Inflammatory macrophage (primary cell): ENCODE data around the gene LINGO1.

Source experiments
- DNase-seq, 2 donors: peaks; one replicate each; pipeline ENCODE4 v3.0.0-alpha.2; 2020 to 2022
- total RNA-seq, 18 experiments: gene quantifications; one replicate each; lab custom pipeline; 2026; ENCODE audit warnings: mixed read lengths in 6 of 18, inconsistent platforms in 2 of 18; lab: John Stamatoyannopoulos, UW

The LINGO1 gene, protein sequence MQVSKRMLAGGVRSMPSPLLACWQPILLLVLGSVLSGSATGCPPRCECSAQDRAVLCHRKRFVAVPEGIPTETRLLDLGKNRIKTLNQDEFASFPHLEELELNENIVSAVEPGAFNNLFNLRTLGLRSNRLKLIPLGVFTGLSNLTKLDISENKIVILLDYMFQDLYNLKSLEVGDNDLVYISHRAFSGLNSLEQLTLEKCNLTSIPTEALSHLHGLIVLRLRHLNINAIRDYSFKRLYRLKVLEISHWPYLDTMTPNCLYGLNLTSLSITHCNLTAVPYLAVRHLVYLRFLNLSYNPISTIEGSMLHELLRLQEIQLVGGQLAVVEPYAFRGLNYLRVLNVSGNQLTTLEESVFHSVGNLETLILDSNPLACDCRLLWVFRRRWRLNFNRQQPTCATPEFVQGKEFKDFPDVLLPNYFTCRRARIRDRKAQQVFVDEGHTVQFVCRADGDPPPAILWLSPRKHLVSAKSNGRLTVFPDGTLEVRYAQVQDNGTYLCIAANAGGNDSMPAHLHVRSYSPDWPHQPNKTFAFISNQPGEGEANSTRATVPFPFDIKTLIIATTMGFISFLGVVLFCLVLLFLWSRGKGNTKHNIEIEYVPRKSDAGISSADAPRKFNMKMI
- 0 to 3.6 (median 0.22) reads per million in 18 experiments for total RNA-seq

DNA sequence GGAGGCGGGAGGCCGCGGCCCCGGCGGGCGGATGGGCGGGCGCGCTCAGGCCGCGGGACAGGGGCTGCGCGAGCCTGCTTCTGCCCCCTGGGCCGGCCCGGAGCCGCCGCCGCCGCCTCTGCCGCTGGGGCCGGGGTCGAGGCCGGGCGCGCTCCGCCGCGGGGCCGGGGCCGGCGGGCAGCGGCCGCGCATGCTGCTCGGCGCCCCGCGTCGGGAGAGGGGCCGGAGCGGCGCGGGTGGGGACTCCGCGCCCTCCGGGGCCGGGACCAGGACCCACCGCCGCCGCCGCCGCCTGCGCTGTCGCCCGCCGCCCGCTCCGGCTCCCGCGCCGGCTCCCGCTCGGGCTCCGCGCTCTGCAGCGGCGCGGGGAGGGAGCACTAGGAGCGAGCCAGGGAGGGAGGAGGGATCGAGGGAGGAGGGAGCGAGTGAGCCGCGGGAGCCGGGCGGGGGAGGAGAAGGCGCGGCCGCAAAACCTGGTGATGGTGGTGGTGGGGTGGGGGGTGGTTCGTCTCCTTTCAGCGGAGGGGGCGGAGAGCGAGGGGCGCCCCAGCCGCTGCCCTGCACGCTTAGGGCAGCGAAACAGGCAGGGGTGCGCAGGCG, at the start of gene LINGO1:
LINGO1 (minus strand) TSS at position 379 of the 600 bp plus-strand sequence. CDS start 597 bp downstream, outside the sequence.
- DNase-seq: no peak

DNA sequence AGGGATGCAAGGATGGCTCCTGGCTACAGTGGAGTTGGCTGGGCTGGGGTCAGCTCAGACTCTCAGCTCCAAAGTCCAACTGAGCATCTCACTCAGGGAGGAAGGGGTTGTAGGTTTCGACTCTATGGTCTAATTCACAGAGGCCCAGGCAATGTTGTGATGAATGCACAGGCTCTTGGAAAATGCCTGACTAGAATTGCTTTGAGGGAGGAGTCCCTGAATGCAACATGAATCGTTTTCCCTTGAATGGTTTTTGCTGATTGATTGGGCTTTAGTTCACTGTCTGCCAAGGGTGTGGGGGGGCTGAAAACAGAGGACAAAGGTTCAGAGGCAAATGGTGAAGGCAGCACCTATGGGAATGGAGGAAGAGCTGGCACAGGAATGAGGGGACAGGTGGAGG, 48.6 kb upstream of the LINGO1 start:
- DNase-seq: no peak

DNA sequence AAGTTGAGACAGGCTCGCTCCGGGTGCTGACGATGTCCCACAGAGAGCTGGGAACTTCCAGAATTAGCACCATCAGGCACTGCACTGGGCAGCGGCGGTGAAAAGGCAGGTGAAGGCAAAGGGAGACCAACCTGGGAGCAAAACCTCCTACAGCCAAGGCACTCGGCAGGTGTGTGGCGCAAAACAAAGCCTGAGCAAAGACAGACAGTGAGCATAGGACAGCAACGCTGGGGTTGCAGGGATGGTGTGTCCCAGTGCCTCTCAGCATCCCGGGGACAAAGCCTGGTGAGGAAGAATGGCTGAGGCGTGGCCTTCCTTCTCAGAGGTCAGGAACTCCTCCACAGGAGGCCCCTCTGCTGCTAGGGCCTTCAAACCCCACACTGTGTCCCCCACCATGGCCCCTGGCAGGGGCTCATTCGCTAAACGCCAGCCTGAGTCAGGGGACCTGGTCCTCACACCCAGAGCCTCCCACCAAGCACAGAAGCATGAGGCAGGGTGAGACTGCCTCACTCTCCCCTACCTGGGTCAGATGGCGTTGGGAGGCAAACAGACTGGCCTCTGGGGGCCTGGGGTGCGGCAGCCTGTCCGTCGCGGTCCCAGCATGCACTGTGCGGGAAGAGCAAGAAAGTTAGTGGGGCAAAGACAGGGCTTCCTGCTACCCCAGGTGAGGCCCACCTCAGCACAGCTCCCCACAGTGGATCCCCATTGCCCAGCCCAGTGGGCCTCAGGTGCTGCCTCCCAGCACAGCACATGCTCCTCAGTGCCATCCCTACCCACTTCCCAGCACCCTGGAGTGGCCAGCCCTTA, 44.1 kb upstream of the LINGO1 start:
- DNase-seq: no peak

DNA sequence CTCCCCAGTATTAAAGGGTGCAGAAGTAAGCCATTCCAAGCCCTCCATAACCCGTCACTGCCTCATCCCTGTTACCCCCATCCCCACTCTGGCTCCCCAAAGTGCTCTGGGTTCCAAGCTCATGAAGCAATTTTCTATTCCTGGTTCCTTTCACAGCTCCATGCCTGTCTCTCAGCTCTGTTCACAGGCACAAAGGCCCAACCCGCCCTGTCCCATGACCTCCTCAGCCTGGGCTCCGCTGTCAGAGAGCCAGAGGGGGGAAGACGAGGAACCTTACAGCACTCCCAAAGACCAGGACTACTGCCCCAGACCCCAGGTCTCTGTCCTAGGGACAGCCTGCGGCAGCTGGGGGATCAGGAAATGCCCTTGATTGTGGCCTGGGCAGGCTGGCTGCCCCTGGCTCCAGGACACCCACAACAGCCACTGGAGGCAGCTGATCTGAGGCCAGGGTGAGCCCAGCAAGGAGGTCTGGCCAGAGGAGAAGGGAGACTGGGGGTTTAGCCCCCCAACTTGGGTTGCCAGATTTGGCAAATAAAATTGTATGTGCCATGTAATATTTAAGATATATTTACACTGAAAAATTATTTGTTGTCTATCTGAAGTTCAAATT, 43.2 kb upstream of the LINGO1 start:
- no peak for DNase-seq

DNA sequence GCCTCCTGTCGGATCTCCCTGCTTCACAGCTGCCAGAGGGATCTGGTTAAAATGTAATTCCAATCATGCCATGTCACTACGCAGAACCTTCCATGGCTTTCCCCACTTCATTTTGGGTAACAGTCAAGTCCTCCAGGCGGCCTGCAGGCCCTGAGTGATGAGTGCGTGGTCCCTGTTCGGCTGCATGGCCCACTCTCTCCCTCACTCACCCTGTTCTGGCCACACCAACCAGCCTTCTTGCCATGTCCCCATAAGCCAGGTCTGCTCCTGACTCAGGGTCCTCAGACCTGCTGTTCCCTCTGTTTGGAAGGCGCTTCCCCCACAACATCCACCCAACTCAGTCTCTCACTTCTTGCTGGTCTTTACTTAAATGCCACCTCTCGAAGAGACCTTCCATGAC, 41.6 kb upstream of the LINGO1 start:
- no peak for DNase-seq

DNA sequence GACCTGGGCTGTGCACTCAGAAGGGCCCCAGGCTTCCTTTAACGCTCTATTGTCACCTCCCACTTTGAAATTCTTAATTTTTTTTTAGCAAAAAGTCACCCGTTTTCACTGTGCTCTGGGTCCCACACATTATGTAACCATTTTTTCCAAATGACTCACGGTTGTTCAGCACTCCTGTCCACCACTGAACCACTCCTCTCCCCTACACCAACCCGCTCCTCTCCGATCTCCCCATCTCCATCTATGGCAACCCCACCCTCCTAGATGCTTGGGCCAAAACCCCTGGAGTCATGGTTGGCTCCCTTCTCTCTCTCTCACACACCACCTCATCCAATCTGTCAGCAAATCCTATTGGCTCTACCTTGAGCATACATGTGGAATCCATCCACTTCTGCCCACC, 41.2 kb upstream of the LINGO1 start:
- DNase-seq: no peak

DNA sequence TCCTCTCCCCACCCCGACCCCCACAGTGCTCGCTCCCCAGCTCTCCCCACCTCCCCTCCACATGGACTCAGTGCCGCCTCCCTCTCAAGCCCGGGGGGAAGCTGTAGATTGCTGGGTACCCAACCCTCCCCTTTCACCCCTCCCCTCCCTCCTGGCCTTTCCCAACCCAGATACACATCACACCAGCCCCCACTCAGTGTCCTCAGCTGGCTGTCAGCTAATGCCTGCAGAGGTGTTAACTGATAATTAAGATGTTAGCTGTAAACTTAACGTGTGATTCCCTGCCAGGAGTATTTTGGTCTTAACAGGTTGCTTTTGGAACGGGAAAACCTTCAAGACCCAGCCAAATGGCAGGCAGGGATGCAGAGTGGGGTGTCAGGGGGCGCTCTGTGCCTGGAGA, 39.4 kb upstream of the LINGO1 start:
- no peak for DNase-seq

DNA sequence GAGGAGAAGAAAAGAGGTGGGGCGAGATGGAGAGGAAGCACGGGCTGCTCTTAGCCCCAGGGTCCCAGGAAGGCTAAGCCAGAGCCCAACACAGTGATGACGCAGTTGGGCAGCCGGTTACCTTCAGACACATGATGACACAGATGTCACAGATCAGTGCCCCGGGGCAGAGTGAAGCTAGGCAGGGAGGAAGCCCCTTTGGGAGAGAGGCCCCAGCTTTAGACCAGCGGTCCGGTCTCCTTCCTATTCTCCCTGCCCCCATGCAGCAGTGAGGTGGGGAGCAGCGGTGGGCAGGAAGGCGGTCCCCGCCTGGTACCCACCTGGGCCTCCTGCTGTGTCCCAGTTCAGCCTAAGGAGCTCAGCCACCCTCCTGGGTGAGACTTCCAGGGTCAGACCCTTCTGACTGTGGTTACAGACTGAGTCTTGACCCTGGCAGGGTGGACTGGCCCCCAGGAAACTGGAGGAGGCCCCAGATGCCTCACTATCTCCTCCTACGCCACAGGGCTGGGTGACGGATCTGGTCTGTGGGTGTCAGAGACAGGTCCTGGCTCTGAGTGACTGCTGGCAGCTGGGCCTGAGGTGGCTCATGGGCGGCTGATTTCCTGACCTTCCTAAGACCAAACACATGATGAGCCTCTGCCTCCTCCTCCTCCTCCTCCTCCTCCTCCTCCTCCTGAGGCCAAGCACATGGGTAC, 38.8 kb upstream of the LINGO1 start:
- no peak for DNase-seq

DNA sequence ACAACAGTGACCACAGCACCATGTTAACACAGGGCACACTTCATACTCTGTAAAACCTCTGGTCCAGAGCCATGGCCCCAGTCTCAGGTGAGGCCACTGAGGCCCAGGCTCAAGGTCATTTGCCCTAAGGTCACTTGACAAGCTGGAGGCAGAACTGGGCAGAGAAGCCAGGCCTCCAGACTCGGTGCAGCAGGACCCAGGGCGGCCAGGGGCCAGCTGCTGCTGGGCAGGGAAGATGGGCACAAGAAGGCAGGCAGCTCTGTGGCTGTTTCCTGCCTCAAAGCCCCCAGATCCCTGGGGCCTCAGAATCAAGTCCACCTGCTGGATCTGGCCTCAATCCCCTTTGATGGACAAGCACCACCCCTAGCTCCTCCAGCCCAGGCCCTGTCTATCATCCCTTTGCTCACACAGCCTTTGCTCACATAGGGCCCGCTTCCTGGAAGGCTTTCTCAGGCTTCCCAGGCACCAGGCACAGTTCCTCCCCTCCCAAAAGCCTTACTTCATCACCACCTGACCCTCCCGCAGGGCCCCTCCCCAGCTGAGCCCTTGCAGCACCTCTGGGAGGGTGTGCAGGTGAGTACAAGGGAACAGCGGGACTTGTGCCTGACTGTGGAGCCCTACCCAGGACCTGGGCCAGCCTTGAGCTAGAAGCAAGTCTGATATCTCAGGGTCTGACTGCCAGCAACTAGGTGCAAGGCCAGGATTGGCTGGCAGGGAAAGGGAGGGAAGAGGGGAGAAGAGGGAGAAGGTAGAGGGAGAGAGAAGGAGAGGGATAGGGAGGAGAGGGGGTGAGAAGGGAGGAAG, 38.0 kb upstream of the LINGO1 start:
- no peak for DNase-seq

DNA sequence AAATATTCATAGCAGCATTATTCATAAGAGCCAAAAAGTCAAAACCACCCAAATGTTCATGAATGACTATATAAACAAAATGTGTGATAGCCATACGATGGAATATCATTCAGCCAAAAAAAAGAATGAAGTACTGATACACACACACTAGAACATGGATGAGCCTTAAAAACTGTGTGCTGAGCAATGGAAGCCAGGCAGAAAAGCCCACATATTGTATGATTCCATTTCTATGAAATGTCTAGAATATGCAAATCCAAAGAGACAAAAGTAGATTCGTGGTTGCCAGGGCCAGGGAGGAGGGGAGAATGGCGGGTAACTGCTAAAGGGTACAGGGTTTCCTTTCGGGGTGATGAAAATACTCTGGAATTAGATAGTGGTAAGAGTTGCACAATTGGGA, 37.2 kb upstream of the LINGO1 start:
- no peak for DNase-seq

DNA sequence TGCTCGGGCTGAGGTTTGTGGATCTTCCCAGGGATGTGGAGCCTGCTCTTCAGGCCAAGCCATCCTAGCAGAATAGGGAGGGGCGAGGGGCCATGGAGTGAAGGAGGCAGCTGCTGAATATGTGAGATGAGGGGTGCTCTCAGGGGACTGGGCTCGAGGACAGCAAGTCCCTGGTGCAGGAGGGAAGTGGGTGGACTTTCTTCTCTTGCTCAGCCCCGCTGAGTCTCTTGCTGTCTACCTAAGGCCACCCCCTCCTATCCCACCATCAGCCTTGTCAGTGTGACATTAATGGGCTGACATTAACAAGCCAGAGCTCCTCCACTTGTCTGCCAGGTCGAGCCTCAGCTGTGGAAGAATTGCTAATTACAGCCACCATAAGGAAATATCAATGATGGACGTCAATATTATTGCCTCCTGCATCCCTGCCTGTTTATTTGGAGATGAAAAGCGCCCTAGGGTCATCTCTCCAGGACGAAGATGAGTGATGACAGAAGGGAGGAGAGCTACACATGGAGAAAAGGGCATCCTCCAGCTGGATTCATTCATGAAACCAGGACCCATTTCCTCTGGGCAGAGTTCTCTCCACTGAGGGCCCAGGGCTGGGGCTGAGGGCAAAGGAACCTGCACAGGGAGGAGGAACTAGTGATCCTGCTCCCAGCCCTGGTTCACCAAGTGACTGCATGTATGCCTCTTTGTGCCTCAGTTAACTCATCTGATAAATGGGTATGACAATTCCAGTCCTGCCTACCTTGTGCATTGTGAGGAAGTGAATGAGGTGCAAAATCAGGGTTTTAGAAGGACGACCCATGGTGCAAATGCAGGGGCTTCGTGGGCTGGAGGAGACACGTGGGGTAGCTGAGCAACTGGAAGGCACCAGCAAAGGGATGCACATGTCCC, 34.9 kb upstream of the LINGO1 start:
- no peak for DNase-seq

DNA sequence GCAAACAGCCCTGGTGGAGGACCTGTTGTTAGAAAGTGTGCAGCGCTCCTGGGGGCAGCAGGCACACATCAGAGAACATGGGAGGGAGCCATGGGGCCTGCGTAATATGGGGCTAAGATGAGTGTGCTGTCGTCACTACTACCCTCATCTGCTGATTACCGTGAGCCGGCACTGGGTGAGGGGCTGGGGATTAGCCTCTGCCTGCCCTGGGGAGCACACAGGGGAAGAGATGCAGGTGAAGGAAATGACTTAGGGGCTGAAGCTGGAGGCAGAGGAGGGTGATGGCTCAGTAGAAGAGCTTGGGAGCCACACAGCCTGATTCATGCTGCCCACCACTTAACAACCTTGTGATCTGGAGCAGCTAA, 33.6 kb upstream of the LINGO1 start:
- DNase-seq: no peak

DNA sequence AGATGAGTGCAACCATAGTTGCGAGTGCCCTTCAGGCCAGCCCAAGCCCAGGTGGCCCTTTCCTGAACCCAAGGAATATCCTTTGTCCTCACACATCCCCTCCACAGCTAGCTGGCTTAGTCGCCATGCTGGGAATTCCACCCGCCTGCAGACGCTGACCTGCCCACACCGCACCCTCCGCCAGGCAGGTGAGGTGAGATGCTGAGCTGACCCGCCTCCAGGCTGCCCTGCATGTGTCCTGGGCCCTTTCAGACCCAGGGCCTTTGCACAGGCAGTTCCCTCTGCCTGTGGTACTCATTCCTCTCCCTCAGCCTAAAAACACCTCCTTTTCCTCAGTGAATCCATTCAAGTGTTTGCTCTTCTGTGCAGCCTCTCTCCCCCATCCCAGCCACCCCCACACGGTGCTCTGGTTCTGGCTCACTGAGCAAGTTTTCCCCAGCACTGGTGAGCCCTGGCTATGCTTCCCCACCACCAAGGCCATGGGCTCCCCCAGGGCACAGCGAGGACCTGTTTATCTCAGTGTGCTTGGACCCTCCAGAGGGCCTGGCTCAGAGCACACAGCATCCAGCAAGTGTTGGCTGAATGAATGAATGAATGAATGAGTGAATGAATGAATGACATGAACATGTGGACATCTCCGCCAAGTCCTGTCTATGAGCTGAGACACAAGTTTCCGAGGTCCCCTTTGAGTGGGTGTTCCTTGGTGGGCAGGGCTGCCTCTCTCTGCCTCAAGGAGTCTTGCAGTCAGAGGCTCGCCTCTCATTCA, 33.0 kb upstream of the LINGO1 start:
- no peak for DNase-seq

DNA sequence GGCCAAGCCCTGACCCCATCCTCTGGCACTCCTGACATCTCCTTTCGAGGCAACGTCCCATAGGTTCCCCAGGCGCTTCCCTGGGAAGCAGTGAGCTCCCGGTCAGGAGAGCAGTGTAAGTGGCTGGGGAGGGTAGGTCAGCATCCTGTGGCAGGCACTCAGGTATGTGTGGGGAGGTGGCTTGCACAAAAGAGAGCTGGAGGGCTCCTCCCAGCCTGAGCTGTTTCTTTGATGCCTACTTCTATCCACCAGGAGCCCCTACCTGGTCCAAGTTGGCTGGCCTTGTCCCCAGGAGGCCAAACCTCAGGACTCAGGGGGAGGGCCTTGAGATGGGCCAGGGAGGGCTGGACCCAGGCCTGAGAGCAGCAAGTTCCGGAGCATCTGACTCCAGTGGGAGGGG, 31.7 kb upstream of the LINGO1 start:
- DNase-seq: no peak

DNA sequence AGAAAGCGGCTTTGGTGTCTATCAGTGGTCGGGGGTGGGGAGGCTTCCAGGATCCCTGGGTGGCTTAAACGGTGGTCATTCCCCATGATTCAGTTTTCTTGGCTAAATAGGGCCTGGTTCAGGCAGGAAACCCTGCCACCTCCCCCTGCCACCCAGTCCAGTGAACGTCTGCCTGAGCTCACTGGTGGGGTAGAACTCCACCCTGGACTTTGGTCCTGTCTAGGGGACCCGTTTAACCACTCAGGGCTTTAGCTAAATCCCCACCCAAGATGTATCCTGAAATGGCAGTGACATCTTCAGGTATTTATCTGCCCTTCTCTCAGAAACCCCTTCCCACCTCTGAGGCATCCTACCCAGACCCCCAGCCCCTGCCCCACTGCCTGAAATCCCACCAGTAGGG, 30.5 kb upstream of the LINGO1 start:
- no peak for DNase-seq

DNA sequence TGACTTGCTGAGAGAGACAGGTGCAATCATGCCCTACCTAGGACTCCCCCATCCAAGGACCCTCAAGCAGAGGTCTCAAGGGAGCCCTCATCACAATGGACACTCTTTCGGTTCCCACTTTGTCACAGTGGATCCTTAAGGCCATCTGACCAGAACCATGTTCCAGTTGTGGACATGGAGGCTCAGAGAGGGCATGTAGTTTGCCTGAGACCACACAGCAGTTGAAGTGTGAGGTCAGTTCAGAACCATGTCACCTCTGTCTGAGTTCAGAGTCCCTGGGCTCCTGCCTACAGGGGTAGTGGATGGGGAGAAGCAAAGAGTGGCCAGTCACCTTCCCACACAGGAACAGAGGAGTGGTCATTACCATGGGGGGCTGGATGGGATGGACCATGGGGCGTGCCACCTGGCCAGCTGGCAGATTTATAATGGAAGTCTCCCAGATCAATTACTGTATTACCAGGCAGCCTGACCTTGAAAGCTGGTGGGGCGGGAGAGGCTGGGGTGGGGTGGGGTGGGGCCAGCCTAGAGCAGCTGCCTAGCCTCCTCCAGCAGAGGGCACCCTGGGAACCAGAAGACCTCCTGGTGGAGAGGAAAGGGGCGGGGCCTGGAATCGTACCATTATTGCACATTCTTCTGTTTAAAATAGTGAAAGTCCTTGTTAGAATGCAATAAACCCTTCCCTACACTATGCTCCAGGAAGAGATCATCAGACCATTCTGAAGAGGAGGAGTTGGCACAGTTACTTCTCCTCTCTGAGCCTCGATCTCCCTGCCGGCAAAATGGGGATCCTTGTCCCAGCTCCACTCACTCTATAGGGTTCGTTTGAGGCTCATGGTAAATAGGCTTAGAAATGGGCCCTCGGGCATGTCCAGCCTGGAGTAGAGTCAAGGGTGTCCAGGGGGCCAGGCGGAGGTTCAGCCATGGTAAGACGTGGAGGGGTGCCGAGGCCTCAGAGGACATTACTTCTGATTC, 26.9 kb upstream of the LINGO1 start:
- DNase-seq: peak; percentile 38 to 49

DNA sequence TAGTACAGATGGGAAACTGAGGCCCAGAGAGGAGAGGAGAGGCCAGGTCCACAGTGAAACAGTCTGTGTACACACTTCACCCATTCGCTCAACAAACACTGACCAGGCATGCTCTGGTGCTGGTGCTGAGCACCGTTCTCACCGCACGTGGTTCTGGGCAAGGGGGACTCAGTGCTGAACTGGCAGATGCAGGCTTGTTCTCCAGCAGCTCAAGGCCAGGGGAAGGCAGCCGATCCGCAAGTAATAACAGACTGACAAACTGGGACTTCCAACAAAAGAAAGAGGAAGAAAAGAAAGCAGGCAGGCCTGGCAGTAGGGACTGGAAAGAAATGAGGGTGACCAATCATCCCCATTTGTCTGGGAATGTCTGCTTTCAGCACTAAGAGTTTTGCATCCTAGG, 25.6 kb upstream of the LINGO1 start:
- DNase-seq: no peak

DNA sequence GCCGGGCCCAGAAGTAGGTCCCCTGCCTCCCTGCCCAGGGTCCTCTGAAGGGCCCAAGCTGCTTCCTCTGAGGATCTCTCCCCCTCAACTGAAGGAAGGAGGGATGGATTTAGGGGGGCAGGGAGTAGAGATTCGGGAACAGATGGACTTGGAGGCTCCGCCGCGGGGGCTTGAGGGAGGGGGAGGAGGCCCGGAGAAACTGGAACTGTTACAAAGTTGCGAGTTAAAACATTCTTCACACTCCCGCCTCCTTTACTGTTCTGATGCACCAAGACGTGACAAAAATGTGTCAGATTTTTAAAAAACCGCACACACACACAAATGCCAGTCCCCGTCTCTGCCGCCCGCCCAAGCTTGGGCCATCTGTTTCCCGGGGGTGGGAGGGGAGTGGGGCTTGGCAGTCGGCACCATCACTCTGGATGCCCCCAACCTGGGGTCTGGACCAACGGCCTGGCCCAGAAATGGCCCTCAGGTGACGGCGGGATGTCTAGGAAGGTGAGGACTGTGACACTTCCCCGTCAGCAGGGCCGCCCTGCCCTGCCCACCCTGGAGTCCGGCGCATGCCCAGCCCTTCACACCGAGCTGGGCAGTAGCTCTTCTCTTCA, 25.0 kb upstream of the LINGO1 start:
- no peak for DNase-seq
